Activated CD4-positive, alpha-beta T cell treated with anti-CD3 and anti-CD28 coated beads for 1 hour (primary cell): Measurements from ENCODE around the gene DNTT.
A peak's percentile ranks its signal among the peaks of the same experiment; 100 is the strongest.

Experiments used
- DNase-seq: peaks from one replicate; pipeline ENCODE4 v3.0.0-alpha.2; 2020

DNTT gene

DNA sequence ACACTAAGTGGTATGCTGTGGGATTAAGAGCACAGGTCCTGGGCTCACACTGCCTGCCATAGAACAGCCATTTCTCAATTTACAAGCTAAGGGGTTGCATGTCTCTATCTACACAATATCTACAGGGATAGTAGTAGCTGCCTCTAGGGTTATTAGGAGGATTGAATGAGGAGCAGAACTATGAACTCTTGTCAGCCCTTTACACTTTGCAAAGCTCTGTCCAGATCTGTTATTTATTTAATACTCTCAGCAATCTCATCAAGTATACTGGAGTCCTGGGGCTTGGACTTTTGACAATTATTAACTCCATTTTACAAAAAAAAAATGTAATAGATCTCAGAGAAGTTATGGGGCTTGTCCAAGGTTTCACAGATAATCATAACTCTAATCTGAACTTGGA is 47.8 kb downstream of the DNTT start:
- DNase-seq, result no peak

DNA sequence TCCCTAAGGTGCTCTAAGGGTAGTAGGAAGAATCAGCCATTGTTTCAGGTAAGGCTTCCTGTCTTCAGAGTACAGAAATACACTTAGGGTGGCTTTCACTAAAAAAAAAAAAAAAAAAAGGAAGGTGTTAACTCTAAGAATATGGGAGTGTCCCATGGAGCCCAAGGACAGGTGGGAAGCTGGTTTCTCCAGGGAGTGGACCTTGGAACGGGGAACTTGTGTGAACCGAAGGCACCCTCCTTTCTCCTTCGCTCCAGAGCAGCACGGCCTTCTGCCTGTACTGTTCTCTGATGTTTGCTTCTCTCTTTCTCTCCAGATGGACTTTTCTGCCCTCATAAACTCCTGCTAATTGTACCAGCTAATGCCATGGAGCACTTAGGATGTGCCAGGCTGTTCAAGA is 48.3 kb downstream of the DNTT start:
- DNase-seq, result no peak

DNA sequence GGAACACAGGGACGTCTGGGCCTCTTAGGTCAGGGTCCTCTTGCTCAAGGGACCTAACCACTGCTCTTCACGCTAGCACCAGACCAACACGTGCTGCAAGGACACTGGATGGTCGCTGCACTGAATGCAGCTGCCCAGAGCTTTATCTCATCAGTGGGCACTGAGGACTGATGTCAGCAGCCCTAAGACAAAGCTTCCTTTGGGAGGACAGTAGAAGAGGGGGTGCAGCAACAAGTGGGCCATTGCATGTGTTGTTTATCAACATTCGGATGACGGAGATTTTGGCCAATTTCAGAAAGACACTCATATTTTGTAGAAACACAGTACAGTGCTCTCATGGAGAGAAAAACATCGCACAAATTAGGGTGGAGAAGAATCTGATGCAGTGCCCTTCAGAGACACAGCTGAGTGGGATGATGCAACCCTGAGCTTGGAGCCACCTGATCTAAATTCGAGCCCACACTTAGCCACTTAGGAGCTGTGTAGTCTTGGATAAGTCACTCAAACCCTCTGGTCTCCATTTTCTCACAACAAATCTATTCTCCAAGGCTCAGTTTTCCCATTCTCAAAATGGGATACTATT is 52.9 kb downstream of the DNTT start:
- DNase-seq, result no peak

GRCh38 chr10:96358851-96359540 is 54.8 kb downstream of the DNTT start, which contains the start of gene OPALIN:
OPALIN (minus strand) TSS chr10:96359002; CDS start chr10:96358896, 106 bp downstream.
- no peak for DNase-seq

- no peak for DNase-seq
Observed at GRCh38 chr10:96359616-96360015, 55.4 kb downstream of the DNTT start.

DNA sequence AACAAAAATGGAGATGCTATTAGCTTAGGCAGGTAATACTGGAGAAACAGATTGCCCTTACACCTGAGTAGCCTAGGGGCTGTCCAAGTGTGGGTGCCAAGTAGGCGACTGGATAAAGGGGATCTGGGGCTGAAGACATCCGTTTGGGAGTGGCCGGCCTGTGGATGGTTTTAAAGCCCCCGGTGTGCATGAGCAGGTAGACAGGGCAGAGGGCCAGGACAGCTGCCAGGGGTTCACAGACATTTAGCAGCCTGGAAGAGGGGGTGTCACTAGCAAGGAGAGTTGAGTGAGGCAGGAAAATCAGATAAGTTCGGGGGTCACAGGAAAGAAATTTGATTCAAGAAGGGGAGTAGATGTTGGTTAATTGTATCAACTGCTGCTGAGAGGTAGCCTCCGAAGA is 56.1 kb downstream of the DNTT start:
- DNase-seq, result no peak

- DNase-seq, result no peak
Observed at GRCh38 chr10:96360766-96361165, 56.5 kb downstream of the DNTT start.

GRCh38 chr10:96365571-96365970 is 61.3 kb downstream of the DNTT start:
- DNase-seq, result no peak

GRCh38 chr10:96366508-96366907 is 62.3 kb downstream of the DNTT start:
- no peak for DNase-seq

- no peak for DNase-seq
Observed at GRCh38 chr10:96367470-96367869, 63.2 kb downstream of the DNTT start.

- no peak for DNase-seq
Observed at GRCh38 chr10:96368971-96369370, 64.7 kb downstream of the DNTT start.

GRCh38 chr10:96369890-96370583 is 65.8 kb downstream of the DNTT start:
- no peak for DNase-seq

DNA sequence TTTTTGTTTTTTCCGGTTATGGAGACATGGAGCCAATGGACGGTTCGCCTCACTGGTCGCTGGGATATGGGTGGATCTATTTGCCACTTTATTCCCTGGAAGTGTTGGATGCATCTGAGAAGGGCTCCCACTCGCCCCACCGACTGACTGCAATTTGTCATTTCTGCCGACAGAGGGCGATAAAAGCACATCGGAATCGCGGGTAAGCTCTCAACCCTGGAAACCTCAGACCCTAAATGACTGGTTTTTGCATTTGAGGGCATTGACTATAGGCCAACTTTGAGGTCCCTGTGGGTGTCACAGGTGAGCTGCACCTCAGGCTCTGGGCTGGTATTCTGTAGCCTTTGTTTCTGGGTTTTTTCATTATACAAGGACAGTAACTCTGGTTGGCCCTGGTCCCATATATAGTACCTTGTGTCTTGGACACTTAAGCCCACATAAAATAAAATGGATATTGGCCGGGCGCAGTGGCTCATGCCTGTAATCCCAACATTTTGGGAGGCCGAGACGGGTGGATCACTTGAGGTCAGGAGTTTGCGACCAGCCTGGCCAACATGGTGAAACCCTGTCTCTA is 66.4 kb downstream of the DNTT start:
- DNase-seq, result peak; percentile 23

GRCh38 chr10:96371356-96371755 is 67.1 kb downstream of the DNTT start:
- DNase-seq, result no peak

GRCh38 chr10:96374004-96374403 is 69.8 kb downstream of the DNTT start:
- DNase-seq, result no peak

DNA sequence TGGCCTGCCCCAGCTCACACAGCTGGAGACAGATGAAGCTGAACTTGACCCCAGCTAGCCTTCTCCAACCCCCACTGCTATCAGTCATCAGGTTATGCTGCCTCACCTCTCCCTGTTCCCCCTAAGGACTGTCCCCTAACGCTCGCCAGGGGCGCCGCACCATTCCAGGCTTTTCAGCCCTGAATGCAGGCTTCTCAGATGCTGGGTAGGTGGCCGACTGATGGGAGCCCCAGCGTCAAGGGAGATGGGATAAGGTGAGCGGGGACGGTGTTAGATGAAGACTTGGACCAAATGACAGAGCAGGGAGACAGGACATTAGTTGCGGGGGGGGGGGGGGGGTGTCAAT is 70.4 kb downstream of the DNTT start:
- DNase-seq, result no peak

GRCh38 chr10:96374985-96375830 is 71.0 kb downstream of the DNTT start:
- peak; percentile 40 for DNase-seq

- DNase-seq, result no peak
Observed at GRCh38 chr10:96376483-96376882, 72.2 kb downstream of the DNTT start.

- DNase-seq, result no peak
Observed at GRCh38 chr10:96377816-96378294, 73.6 kb downstream of the DNTT start.

DNA sequence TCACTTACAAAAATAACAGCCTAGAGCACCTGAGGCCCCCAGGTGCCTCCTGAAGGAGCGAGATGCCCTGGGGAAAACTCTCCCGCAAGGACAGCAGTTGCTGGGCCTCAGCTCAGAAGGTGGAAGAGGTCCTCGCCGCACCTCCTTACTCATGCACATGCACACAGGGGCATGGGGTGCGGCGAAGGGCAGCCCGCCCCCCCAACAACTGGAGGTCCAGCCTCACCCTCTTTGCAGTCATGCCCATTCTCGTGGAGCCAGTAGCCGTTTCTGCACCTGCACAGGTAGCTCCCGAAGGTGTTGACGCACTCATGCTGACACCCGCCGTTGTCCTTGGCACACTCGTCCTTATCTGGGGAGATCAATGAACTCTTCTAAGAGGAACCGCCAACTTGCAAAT is 74.5 kb downstream of the DNTT start:
- no peak for DNase-seq

DNA sequence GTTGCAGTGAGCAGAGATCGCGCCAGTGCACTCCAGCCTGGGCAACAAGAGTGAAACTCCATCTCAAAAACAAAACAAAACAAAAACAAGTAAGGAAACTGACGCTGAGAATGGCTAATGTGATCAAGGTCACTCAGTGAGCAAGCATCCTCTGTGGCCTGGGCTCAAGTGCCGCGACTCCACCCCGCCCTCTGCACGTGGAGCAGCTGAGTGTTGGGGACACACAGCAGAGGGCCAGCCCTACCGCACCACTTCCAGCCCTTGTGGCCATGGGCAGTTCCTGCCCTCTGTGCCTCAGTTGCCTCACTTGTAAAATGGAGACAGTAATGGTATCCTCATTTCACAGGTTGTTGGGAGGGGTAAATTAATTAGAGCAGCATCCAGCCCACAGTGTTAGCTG is 75.5 kb downstream of the DNTT start:
- DNase-seq, result no peak

DNA sequence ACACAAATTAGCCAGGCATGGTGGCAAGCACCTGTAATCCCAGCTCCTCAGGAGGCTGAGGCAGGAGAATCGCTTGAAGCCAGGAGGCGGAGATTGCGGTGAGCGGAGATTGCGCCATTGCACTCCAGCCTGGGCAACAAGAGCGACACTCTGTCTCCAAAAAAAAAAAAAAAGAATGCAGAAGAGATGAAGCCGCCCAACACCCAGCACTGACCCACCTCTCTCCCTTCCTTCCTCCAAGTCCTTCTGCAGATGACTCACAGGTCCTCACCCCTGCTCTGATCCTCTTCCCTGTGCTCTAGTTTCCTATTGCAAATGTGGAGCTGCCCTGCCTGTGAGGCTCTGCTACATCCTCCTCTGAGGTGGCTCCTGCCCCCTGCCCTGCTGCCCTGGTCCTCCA is 76.6 kb downstream of the DNTT start:
- no peak for DNase-seq

DNA sequence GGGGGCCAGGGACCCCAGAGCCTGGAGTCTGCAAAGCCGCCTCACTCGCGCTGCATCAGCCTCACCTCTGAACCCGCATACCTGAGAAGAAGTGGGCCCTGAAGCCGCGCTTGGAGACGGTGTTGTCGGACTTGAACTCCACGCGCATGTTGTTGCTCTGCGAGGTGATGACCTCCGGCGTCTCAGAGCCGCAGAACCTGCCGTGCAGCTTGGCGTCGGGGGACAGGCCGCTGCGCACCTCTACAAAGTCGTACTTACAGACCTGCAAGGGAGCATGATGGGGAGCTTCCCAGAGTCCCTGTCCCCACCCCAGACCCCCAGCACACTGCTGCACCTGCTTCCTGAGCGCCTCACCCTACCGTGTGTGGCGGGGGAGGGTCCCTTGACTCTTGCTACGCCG is 80.3 kb downstream of the DNTT start:
- DNase-seq, result no peak
